ENCODE results near the gene STPG3. TPM values are rescaled to one million over a fixed set of nuclear protein-coding genes. Genes with fewer than 3 reads are reported as not detected.

STPG3 gene
- polyA plus RNA-seq, 1 experiment, result not detected

DNA sequence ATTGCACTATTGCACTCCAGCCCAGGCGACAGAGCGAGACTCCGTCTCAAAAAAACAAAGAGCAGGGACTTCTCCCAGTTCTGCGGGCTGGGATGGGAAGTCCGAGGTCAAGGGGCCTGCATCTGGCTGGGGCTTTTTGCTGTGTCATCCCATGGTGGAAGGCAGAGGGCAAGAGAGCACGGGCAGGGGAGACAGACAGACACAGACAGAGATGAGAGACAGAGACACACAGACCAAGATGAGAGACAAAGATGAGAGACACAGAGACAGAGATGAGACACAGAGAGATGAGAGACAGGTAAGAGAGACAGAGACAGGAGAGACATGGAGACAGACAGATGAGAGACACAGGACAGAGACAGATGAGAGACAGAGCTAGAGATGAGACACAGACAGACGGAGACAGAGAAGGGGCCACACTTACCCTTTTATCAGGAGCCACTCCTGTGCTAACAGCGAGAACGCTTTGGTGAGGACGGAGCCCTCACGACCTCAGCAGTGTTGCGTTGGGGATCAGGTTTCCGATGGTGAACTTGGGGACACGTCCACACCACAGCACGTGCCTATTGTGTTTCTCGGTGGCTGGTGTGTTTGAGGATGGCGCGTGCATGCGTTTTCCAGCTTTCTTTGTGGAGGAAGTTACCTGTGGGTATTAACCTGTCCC lies 17.6 kb downstream of the STPG3 start:
- no peak for DNase-seq (ENCODE audit: low read depth)
- TF ChIP-seq, protein P1, sequence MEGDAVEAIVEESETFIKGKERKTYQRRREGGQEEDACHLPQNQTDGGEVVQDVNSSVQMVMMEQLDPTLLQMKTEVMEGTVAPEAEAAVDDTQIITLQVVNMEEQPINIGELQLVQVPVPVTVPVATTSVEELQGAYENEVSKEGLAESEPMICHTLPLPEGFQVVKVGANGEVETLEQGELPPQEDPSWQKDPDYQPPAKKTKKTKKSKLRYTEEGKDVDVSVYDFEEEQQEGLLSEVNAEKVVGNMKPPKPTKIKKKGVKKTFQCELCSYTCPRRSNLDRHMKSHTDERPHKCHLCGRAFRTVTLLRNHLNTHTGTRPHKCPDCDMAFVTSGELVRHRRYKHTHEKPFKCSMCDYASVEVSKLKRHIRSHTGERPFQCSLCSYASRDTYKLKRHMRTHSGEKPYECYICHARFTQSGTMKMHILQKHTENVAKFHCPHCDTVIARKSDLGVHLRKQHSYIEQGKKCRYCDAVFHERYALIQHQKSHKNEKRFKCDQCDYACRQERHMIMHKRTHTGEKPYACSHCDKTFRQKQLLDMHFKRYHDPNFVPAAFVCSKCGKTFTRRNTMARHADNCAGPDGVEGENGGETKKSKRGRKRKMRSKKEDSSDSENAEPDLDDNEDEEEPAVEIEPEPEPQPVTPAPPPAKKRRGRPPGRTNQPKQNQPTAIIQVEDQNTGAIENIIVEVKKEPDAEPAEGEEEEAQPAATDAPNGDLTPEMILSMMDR (IDR thresholded peaks at IDR 0.05; ENCODE audit: insufficient read depth, low read depth, low read length), result no peak
- Histone ChIP-seq H3K36me3 (ENCODE audit: control insufficient read depth, insufficient read depth, low read length) (peaks cover 32% of the 10 kb centered on the region), H3K4me3 (ENCODE audit: low read depth, low read length) (no peak overlapping the region), H3K27me3 (ENCODE audit: control insufficient read depth, insufficient read depth, low read length) (no peaks in the 10 kb centered on the region)
- ChIA-PET CTCF (interaction anchor here (1.0 to 1.3 kb wide), 2 partner anchors 8 to 32 kb away, joined by 4 to 5 read pairs; no protein-coding TSS in a partner anchor), POLR2A (no interaction called here)

- TF ChIP-seq, protein P1 (IDR thresholded peaks at IDR 0.05; ENCODE audit: insufficient read depth, low read depth, low read length), result no peak
- DNase-seq (ENCODE audit: low read depth), result peak; percentile 51
- Histone ChIP-seq H3K4me3 (ENCODE audit: low read depth, low read length) (no peak overlapping the region), H3K27me3 (ENCODE audit: control insufficient read depth, insufficient read depth, low read length) (no peaks in the 10 kb centered on the region), H3K36me3 (ENCODE audit: control insufficient read depth, insufficient read depth, low read length) (peaks cover 31% of the 10 kb centered on the region)
- POLR2A ChIA-PET, result no interaction called here
- CTCF ChIA-PET, result interaction anchor here (0.7 to 1.3 kb wide), 3 partner anchors 28 to 403 kb away, joined by 3 to 4 read pairs (median 3); no protein-coding TSS in a partner anchor
These were observed 18.2 kb downstream of the STPG3 start for GRCh38 chr9:137269231-137269772.

DNA sequence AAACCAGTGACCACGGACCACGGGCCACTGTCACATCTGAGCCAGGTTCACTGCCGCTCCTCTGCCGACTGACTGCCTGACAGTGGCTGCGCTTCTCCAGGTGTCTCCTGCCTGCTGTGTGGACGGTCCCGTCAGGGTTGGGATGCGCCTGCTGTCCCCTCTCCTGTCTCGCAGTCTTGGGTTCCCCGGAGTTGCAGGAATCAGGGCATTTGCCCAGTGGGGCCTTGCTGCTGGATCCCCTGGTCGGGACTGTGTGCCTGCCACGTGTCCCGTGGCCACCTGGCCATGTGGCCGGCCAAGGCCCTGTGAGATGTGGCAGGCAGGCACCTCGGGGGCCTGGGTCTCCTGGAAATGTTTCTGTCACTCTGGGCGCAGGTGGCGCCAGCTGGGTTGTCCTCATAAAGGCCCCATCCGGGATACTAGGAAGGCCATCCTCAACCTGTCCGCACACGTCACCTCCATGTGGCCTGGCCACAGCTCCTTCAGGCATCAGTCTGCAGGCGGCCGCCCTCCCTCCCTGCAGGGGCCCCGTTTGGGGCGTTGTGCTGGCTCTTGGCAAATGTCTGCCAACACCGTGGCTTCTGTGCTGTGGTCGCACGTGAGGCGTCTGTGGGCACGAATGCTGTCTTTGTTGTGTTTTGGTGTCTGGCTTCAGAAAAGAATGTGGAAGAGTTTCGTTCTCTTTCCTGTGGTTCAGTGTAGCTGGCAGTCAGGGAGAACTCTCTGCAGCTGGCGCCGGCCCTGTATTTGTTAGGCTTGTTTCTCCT lies 20.0 kb downstream of the STPG3 start:
- no peak overlapping the region for H3K4me3 ChIP-seq (ENCODE audit: low read depth, low read length)

GRCh38 chr9:137271696-137272076 lies 20.6 kb downstream of the STPG3 start:
- TF ChIP-seq, protein P1 (IDR thresholded peaks at IDR 0.05; ENCODE audit: insufficient read depth, low read depth, low read length), result no peak
- H3K27me3 ChIP-seq (ENCODE audit: control insufficient read depth, insufficient read depth, low read length), result no peaks in the 10 kb centered on the region
- H3K4me3 ChIP-seq (ENCODE audit: low read depth, low read length), result no peak overlapping the region
- POLR2A ChIA-PET, result no interaction called here
- peaks cover 22% of the 10 kb centered on the region for H3K36me3 ChIP-seq (ENCODE audit: control insufficient read depth, insufficient read depth, low read length)
- DNase-seq (ENCODE audit: low read depth), result no peak
- CTCF ChIA-PET, result no interaction called here

More for the DNA sequence above, 20.0 kb downstream of the STPG3 start:
- CTCF ChIA-PET, result no interaction called here
- Histone ChIP-seq H3K27me3 (ENCODE audit: control insufficient read depth, insufficient read depth, low read length) (no peaks in the 10 kb centered on the region), H3K36me3 (ENCODE audit: control insufficient read depth, insufficient read depth, low read length) (peaks cover 23% of the 10 kb centered on the region)
- no peak for DNase-seq (ENCODE audit: low read depth)
- TF ChIP-seq, protein P1 (IDR thresholded peaks at IDR 0.05; ENCODE audit: insufficient read depth, low read depth, low read length), result no peak
- POLR2A ChIA-PET, result no interaction called here

Data from BJ (cell line).